GM18909 (cell line): Measurements from ENCODE around the gene BSDC1.
"Not testable (repeated sequence)": the region's sequence is repeated elsewhere in the genome, so short reads cannot be mapped to it uniquely, and the experiment has no call there.

Source experiments
- ATAC-seq: cut with Tn5 transposase; IDR thresholded peaks from one replicate; pipeline ENCODE4 v1.9.1; 2021; ENCODE audit warnings: mild to moderate bottlenecking; ENCODE audit not compliant: unreplicated experiment, poor library complexity

Gene BSDC1

GRCh38 chr1:32361674-32362473, 32.4 kb downstream of the BSDC1 start:
- no peak for ATAC-seq

- no peak for ATAC-seq
These were observed 33.0 kb downstream of the BSDC1 start for GRCh38 chr1:32361308-32361673.

- no peak for ATAC-seq
These were observed 35.8 kb downstream of the BSDC1 start for GRCh38 chr1:32358435-32358834.

GRCh38 chr1:32357614-32358013, 36.6 kb downstream of the BSDC1 start:
- no peak for ATAC-seq

- no peak for ATAC-seq
These were observed 37.8 kb downstream of the BSDC1 start for GRCh38 chr1:32356478-32356877.

GRCh38 chr1:32355778-32356177, 38.5 kb downstream of the BSDC1 start:
- ATAC-seq: not testable (repeated sequence)

GRCh38 chr1:32353886-32354570, 40.2 kb downstream of the BSDC1 start:
- ATAC-seq: no peak

GRCh38 chr1:32353431-32353830, 40.8 kb downstream of the BSDC1 start:
- no peak for ATAC-seq

- no peak for ATAC-seq
These were observed 41.3 kb downstream of the BSDC1 start for GRCh38 chr1:32352831-32353383.

- ATAC-seq: no peak
These were observed 41.9 kb downstream of the BSDC1 start for GRCh38 chr1:32352239-32352745.

GRCh38 chr1:32351399-32352238, 42.6 kb downstream of the BSDC1 start:
- peak; percentile 89 for ATAC-seq

- ATAC-seq: peak; percentile 42
These were observed 43.3 kb downstream of the BSDC1 start for GRCh38 chr1:32350785-32351398.

GRCh38 chr1:32349211-32349708, 45.0 kb downstream of the BSDC1 start:
- no peak for ATAC-seq

GRCh38 chr1:32346532-32347157, 47.6 kb downstream of the BSDC1 start:
- ATAC-seq: no peak

- ATAC-seq: no peak
These were observed 48.9 kb downstream of the BSDC1 start for GRCh38 chr1:32345289-32345827.

GRCh38 chr1:32342704-32343103, 51.5 kb downstream of the BSDC1 start:
- no peak for ATAC-seq

- ATAC-seq: no peak
These were observed 52.3 kb downstream of the BSDC1 start for GRCh38 chr1:32341971-32342370.

- no peak for ATAC-seq
These were observed 53.0 kb downstream of the BSDC1 start for GRCh38 chr1:32341186-32341757.
